Endothelial cell of umbilical vein (primary cell): ENCODE results near the gene TLE1.

Experiments used
- CTCF ChIP-seq, 2 donors: IDR thresholded peaks; 1 replicate in 1 of 2; 2 replicates in 1 of 2; pipeline ENCODE4 v1.5.1; 2011; ENCODE audit warnings: low read length in 2 of 2, mild to moderate bottlenecking in 2 of 2, moderate library complexity in 2 of 2, control low read depth in 1 of 2, inconsistent platforms in 1 of 2, low read depth in 1 of 2; ENCODE audit not compliant: insufficient read depth in 1 of 2; ENCODE audit errors: extremely low read depth in 1 of 2
- EZH2 ChIP-seq: IDR thresholded peaks from 2 replicates; pipeline ENCODE4 v1.6.1; 2012; ENCODE audit warnings: borderline replicate concordance, low read depth, mild to moderate bottlenecking, moderate library complexity, low read length, inconsistent platforms; ENCODE audit not compliant: severe bottlenecking
- FOS ChIP-seq: IDR thresholded peaks from 2 replicates; pipeline ENCODE4 v1.6.1; 2011; ENCODE audit warnings: mild to moderate bottlenecking, low read length, moderate library complexity, borderline replicate concordance; ENCODE audit not compliant: insufficient read depth
- GATA2 ChIP-seq: IDR thresholded peaks from 2 replicates; pipeline ENCODE4 v1.7.0; 2011; ENCODE audit warnings: low read depth, mild to moderate bottlenecking, moderate library complexity, mixed read lengths, low read length; ENCODE audit not compliant: insufficient read length, insufficient read depth
- POLR2A ChIP-seq: IDR thresholded peaks from 2 replicates; pipeline ENCODE4 v1.6.1; 2012; ENCODE audit warnings: low read depth, mild to moderate bottlenecking, control low read depth, low read length
- POLR2AphosphoS5 ChIP-seq: IDR thresholded peaks from 2 replicates; pipeline ENCODE4 v1.6.1; 2012; ENCODE audit warnings: low read depth, mild to moderate bottlenecking, control low read depth, low read length, moderate library complexity; ENCODE audit not compliant: insufficient read depth

GRCh38 chr9:81650586-81651515, 38.5 kb downstream of the TLE1 start:
- TF ChIP-seq GATA2 (no peak), FOS (no peak), POLR2AphosphoS5 (no peak), CTCF (IDR thresholded peaks at IDR 0.05; ENCODE audit: extremely low read depth in 1 of 2, insufficient read depth in 1 of 2, low read depth in 1 of 2, low read length in 2 of 2) (no peak), POLR2A (no peak), EZH2 (no peak)
